ENCODE data around the gene MYLK2. TPM values are rescaled to one million over a fixed set of nuclear protein-coding genes. Genes with fewer than 3 reads are reported as not detected.

The MYLK2 gene
- total and polyA plus RNA-seq, 10 of the 15 experiments (the other 5 are each of a cell fraction or from before 2014, with no cell fraction given) = 0.04 to 0.67 (median 0.18) TPM; not detected in 1

GRCh38 chr20:31826074-31826473 is 6.9 kb downstream of the MYLK2 start:
- POLR2A ChIA-PET = no interaction called here
- no peaks in the 10 kb centered on the region for H4K20me1 ChIP-seq (ENCODE audit: control insufficient read depth, insufficient read depth)
- CTCF ChIA-PET = interaction anchor here (0.9 to 8.8 kb wide), 3 partner anchors 8 to 27 kb away, joined by 3 to 109 read pairs (median 3); partner anchors contain the start of gene FOXS1
- BruUV-seq (replicated peaks) = no TSS peak
- H3K27me3 ChIP-seq (replicated peaks in 1 of 2; ENCODE audit: control insufficient read depth in 2 of 2, insufficient read depth in 2 of 2, low read length in 1 of 2) = no peaks in the 10 kb centered on the region
- H3K27ac ChIP-seq (ENCODE audit: control insufficient read depth, insufficient read depth) = no peak overlapping the region
- WGBS (ENCODE audit: insufficient coverage, insufficient replicate concordance, low lambda C conversion rate, missing lambda C conversion rate) = 35% methylated on average over 5 of the region's 5 CpGs
- intact Hi-C loops (cut with micrococcal nuclease; ENCODE audit: unreplicated experiment) = no loop called here
- no peak overlapping the region for H3K4me2 ChIP-seq (ENCODE audit: control insufficient read depth, insufficient read depth)
- no peak for FAIRE-seq
- no peak overlapping the region for H3K9ac ChIP-seq (ENCODE audit: control insufficient read depth, insufficient read depth, low read length)
- no peak for DNase-seq (ENCODE audit: low read depth, low spot score)
- H3K36me3 ChIP-seq (ENCODE audit: control insufficient read depth in 2 of 2, insufficient read depth in 2 of 2, low read length in 1 of 2) = no peaks in the 10 kb centered on the region
- RAD21 ChIA-PET (ENCODE audit: unreplicated experiment) = no interaction called here
- in situ Hi-C loops (cut with MboI) = loop anchor here (10.0 kb wide), 1 partner anchor 829 kb away; no protein-coding TSS in a partner anchor
- no peaks in the 10 kb centered on the region for H3K9me3 ChIP-seq (replicated peaks; ENCODE audit: control insufficient read depth, insufficient read depth, low read length)
- H3K4me3 ChIP-seq = no peak overlapping the region
- no peaks in the 10 kb centered on the region for H3K79me2 ChIP-seq (ENCODE audit: control insufficient read depth, insufficient read depth, low read length)
- TF ChIP-seq STAT3 (IDR thresholded peaks at IDR 0.05; ENCODE audit: low read depth, low read length) (no peak), CUX1 (IDR thresholded peaks at IDR 0.05; ENCODE audit: insufficient replicate concordance, low read depth, low read length) (no peak), SIX5 (IDR thresholded peaks at IDR 0.05; ENCODE audit: low read depth, low read length, severe bottlenecking) (no peak), MLLT1 (IDR thresholded peaks at IDR 0.05) (no peak), SMARCA5 (IDR thresholded peaks at IDR 0.05) (no peak), CEBPB (IDR thresholded peaks at IDR 0.05; ENCODE audit: borderline replicate concordance in 1 of 2, low read depth in 2 of 2, low read length in 2 of 2) (no peak), NFYB (IDR thresholded peaks at IDR 0.05; ENCODE audit: insufficient read depth, low read depth, low read length) (no peak), ELK1 (IDR thresholded peaks at IDR 0.05; ENCODE audit: low read depth, low read length) (no peak)
- TF ChIP-seq, protein P1, sequence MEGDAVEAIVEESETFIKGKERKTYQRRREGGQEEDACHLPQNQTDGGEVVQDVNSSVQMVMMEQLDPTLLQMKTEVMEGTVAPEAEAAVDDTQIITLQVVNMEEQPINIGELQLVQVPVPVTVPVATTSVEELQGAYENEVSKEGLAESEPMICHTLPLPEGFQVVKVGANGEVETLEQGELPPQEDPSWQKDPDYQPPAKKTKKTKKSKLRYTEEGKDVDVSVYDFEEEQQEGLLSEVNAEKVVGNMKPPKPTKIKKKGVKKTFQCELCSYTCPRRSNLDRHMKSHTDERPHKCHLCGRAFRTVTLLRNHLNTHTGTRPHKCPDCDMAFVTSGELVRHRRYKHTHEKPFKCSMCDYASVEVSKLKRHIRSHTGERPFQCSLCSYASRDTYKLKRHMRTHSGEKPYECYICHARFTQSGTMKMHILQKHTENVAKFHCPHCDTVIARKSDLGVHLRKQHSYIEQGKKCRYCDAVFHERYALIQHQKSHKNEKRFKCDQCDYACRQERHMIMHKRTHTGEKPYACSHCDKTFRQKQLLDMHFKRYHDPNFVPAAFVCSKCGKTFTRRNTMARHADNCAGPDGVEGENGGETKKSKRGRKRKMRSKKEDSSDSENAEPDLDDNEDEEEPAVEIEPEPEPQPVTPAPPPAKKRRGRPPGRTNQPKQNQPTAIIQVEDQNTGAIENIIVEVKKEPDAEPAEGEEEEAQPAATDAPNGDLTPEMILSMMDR (IDR thresholded peaks at IDR 0.05 in 2 of 3, conservative IDR thresholded peaks at IDR 0.05 in 1 of 3; ENCODE audit: control insufficient read depth in 2 of 3, extremely low read depth in 1 of 3, insufficient read depth in 1 of 3, low read depth in 3 of 3, low read length in 3 of 3) = no peak
- SMC1A ChIA-PET (ENCODE audit: uncharacterized antibody, unreplicated experiment) = no interaction called here
- no peak for ATAC-seq
- no peaks in the 10 kb centered on the region for H3K4me1 ChIP-seq (ENCODE audit: control insufficient read depth, insufficient read depth, low read length)
- no peak overlapping the region for H2AFZ ChIP-seq (ENCODE audit: control insufficient read depth, low read depth, low read length)

Measured in GM12878 (cell line).